Liver (tissue), 9 donors: ENCODE measurements around the gene SH2B3. TPM values are rescaled to one million over a fixed set of nuclear protein-coding genes. Genes with fewer than 3 reads are reported as not detected.

Experiments
- DNase-seq: peaks from one replicate; pipeline ENCODE4 v3.0.0-alpha.2; 2017; ENCODE audit warnings: low spot score
- H3K27ac ChIP-seq, 2 donors: one replicate each; pipeline ENCODE4 v1.7.0; 2013; ENCODE audit warnings: inconsistent platforms in 2 of 2, low read length in 2 of 2, control low read depth in 1 of 2, low read depth in 1 of 2, mild to moderate bottlenecking in 1 of 2
- H3K27me3 ChIP-seq, 4 donors: one replicate each; pipeline versions ENCODE4 v1.6.1 to v1.7.0; 2013; ENCODE audit warnings: low read length in 3 of 4, inconsistent platforms in 1 of 4, mild to moderate bottlenecking in 1 of 4, moderate library complexity in 1 of 4; ENCODE audit not compliant: control insufficient read depth in 4 of 4, insufficient read depth in 4 of 4
- H3K36me3 ChIP-seq, 4 donors: one replicate each; pipeline versions ENCODE4 v1.6.1 to v1.7.0; 2013; ENCODE audit warnings: low read length in 3 of 4, mild to moderate bottlenecking in 3 of 4, low read depth in 1 of 4, moderate library complexity in 1 of 4; ENCODE audit not compliant: control insufficient read depth in 4 of 4, insufficient read depth in 3 of 4
- H3K4me1 ChIP-seq, 4 donors: one replicate each; pipeline versions ENCODE4 v1.6.1 to v1.7.0; 2013; ENCODE audit warnings: low read length in 3 of 4, mild to moderate bottlenecking in 3 of 4, moderate library complexity in 1 of 4; ENCODE audit not compliant: control insufficient read depth in 4 of 4, insufficient read depth in 4 of 4
- H3K4me3 ChIP-seq, 3 donors: one replicate each; pipeline versions ENCODE4 v1.6.1 to v1.7.0; 2013; ENCODE audit warnings: low read length in 3 of 3, control low read depth in 1 of 3, low read depth in 1 of 3, mild to moderate bottlenecking in 1 of 3
- H3K9ac ChIP-seq, 2 donors: one replicate each; pipeline ENCODE4 v1.7.0; 2013; ENCODE audit warnings: low read length in 2 of 2, mild to moderate bottlenecking in 2 of 2, moderate library complexity in 2 of 2, control low read depth in 1 of 2, low read depth in 1 of 2
- H3K9me3 ChIP-seq, 4 donors: one replicate each; pipeline versions ENCODE4 v1.6.1 to v1.7.0; 2013; ENCODE audit warnings: low read length in 3 of 4; ENCODE audit not compliant: control insufficient read depth in 4 of 4
- FOXA2 ChIP-seq: IDR thresholded peaks from 2 replicates; pipeline ENCODE4 v1.6.1; 2016; ENCODE audit warnings: antibody characterized with exemption
- GABPA ChIP-seq, 2 donors: IDR thresholded peaks in 1 of 2; conservative IDR thresholded peaks in 1 of 2; 2 replicates each; pipeline ENCODE4 v1.6.1; 2016; ENCODE audit warnings: antibody characterized with exemption in 2 of 2, mild to moderate bottlenecking in 1 of 2, moderate library complexity in 1 of 2
- HNF4G ChIP-seq: IDR thresholded peaks from 2 replicates; pipeline ENCODE4 v1.6.1; 2016; ENCODE audit warnings: antibody characterized with exemption
- JUND ChIP-seq, 2 donors: IDR thresholded peaks; 2 replicates each; pipeline ENCODE4 v1.6.1; 2016; ENCODE audit warnings: antibody characterized with exemption in 2 of 2
- NR2F2 ChIP-seq: IDR thresholded peaks from 2 replicates; pipeline ENCODE4 v1.6.1; 2016; ENCODE audit warnings: antibody characterized with exemption
- RAD21 ChIP-seq, 2 donors: IDR thresholded peaks; 2 replicates each; pipeline ENCODE4 v1.6.1; 2016; ENCODE audit warnings: antibody characterized with exemption in 2 of 2, mild to moderate bottlenecking in 2 of 2
- TAF1 ChIP-seq: conservative IDR thresholded peaks from 2 replicates; pipeline ENCODE4 v1.6.1; 2016; ENCODE audit warnings: antibody characterized with exemption, mild to moderate bottlenecking
- YY1 ChIP-seq: IDR thresholded peaks from 2 replicates; pipeline ENCODE4 v1.6.1; 2016; ENCODE audit warnings: antibody characterized with exemption, mild to moderate bottlenecking
- WGBS: extraction: QIAGEN DNeasy Blood & Tissue Kit; methylation state at CpG from one replicate; pipeline ENCODE4 v1.1.7; 2013; 5-methylcytosine and 5-hydroxymethylcytosine counted together
- polyA plus RNA-seq, 2 donors: library from polyadenylated mRNA; stranded (reverse) in 1 of 2; unstranded in 1 of 2; fragments of 200-250 nt in 1 of 2; fragments of >200 nt in 1 of 2; fragmentation: Nextera tagmentation in 1 of 2; extraction: Ambion mirVana in 1 of 2; gene quantifications; one replicate each; pipeline versions ENCODE4 v1.2.1 to v1.2.3, GENCODE V29; 2013 to 2015
- total RNA-seq, 2 donors: library from RNA; depleted of rRNA; stranded (reverse); fragments of >200 nt; gene quantifications; one replicate each; pipeline ENCODE4 v1.2.3, GENCODE V29; 2014
- TF ChIP-seq, protein P1 (sequence below): IDR thresholded peaks from 2 replicates; pipeline ENCODE4 v1.6.1; 2016; ENCODE audit warnings: antibody characterized with exemption
- TF ChIP-seq, protein P2 (sequence below): IDR thresholded peaks from 2 replicates; pipeline ENCODE4 v1.6.1; 2016; ENCODE audit warnings: antibody characterized with exemption, mild to moderate bottlenecking
- donor health status: healthy.
- donor health status: healthy.
- donor health status: healthy.
- donor health status: healthy.
- donor health status: healthy.

The SH2B3 gene
- total and polyA plus RNA-seq, 4 donors = 4.4 to 18.7 (median 8.8) TPM

GRCh38 chr12:111446631-111447570 is 41.2 kb downstream of the SH2B3 start:
- TF ChIP-seq JUND (IDR thresholded peaks at IDR 0.05) (peak in 1 of 2 donors; percentile 1), HNF4G (no peak)
- no peaks in the 10 kb centered on the region for H3K27me3 ChIP-seq
- peaks cover 11 to 30% (median 25%) of the 10 kb centered on the region in 4 donors for H3K36me3 ChIP-seq
- peak overlapping the region; percentile 61 to 84 for H3K27ac ChIP-seq
- no peak overlapping the region for H3K4me3 ChIP-seq
- H3K9ac ChIP-seq = peak overlapping the region in 1 of 2 donors; percentile 3
- H3K9me3 ChIP-seq = no peaks in the 10 kb centered on the region
- peak; percentile 28 for DNase-seq
- peaks cover 14 to 32% (median 25%) of the 10 kb centered on the region in 4 donors for H3K4me1 ChIP-seq
- 87% methylated on average over 20 of the region's 20 CpGs for WGBS

DNA sequence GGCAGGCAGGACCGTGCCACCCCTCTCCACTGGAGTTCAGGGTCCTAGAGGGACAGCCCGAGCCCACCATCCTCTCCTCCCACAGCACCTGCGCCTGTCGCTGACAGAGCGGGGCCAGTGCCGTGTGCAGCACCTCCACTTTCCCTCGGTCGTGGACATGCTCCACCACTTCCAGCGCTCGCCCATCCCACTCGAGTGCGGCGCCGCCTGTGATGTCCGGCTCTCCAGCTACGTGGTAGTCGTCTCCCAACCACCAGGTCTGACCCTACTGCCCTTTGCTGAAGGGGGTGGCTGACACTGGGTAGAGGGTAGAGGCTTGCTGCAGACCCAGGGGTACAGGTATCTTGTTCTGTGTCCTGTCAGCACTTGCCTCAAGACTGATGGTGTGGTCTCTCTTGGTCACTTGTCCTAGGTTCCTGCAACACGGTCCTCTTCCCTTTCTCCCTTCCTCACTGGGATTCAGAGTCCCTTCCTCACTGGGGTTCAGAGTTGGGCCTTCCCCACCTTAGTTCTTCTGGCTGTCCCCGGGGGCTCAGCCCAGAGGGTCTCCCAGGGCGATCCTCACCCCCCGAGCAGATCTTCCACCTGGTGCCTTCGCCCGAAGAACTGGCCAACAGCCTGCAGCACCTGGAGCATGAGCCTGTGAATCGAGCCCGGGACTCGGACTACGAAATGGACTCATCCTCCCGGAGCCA is 42.0 kb downstream of the SH2B3 start:
- peaks cover 11 to 33% (median 26%) of the 10 kb centered on the region in 4 donors for H3K36me3 ChIP-seq
- H3K9ac ChIP-seq = no peak overlapping the region
- peak overlapping the region in 1 of 2 donors; percentile 27 for H3K27ac ChIP-seq
- TF ChIP-seq TAF1 (no peak), FOXA2 (no peak), RAD21 (IDR thresholded peaks at IDR 0.05) (no peak), YY1 (no peak), NR2F2 (no peak)
- peak; percentile 31 for DNase-seq
- H3K4me3 ChIP-seq = no peak overlapping the region
- peaks cover 14 to 32% (median 25%) of the 10 kb centered on the region in 4 donors for H3K4me1 ChIP-seq
- H3K27me3 ChIP-seq = no peaks in the 10 kb centered on the region
- H3K9me3 ChIP-seq = no peaks in the 10 kb centered on the region
- WGBS = 91% methylated on average over 28 of the region's 28 CpGs

DNA sequence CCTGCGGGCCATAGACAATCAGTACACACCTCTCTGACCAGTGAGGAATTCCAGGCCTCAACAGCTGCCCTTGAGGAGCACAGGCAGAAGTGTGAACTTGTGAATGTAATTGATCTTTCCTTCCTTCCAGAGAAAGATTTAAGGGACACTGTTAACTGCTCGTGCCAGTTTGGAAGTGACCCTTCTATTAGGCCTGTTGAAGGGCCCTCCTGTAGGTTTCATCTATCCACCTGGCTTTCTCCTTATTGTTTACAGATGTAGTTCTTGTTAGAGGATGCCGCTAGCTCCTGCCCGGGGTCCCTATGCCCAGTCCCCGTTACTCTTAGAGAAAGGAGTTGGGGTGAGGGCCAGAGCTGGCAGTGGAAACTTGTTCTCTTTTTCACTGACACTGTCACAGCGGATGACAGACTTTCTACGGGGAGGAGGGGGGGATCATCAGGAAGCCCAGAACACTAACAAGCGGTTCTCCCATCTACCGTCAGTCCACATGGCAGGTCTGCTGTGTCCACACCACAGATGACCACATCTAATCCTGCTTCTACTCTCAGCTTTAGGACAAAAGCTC is 42.6 kb downstream of the SH2B3 start:
- WGBS = 84% methylated on average over 9 of the region's 9 CpGs
- peaks cover 12 to 37% (median 29%) of the 10 kb centered on the region in 4 donors for H3K36me3 ChIP-seq
- peak; percentile 23 for DNase-seq
- no peaks in the 10 kb centered on the region for H3K9me3 ChIP-seq
- no peaks in the 10 kb centered on the region for H3K27me3 ChIP-seq
- no peak overlapping the region for H3K4me3 ChIP-seq
- TF ChIP-seq, protein P1, sequence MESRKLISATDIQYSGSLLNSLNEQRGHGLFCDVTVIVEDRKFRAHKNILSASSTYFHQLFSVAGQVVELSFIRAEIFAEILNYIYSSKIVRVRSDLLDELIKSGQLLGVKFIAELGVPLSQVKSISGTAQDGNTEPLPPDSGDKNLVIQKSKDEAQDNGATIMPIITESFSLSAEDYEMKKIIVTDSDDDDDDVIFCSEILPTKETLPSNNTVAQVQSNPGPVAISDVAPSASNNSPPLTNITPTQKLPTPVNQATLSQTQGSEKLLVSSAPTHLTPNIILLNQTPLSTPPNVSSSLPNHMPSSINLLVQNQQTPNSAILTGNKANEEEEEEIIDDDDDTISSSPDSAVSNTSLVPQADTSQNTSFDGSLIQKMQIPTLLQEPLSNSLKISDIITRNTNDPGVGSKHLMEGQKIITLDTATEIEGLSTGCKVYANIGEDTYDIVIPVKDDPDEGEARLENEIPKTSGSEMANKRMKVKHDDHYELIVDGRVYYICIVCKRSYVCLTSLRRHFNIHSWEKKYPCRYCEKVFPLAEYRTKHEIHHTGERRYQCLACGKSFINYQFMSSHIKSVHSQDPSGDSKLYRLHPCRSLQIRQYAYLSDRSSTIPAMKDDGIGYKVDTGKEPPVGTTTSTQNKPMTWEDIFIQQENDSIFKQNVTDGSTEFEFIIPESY = no peak
- TF ChIP-seq, protein P2, sequence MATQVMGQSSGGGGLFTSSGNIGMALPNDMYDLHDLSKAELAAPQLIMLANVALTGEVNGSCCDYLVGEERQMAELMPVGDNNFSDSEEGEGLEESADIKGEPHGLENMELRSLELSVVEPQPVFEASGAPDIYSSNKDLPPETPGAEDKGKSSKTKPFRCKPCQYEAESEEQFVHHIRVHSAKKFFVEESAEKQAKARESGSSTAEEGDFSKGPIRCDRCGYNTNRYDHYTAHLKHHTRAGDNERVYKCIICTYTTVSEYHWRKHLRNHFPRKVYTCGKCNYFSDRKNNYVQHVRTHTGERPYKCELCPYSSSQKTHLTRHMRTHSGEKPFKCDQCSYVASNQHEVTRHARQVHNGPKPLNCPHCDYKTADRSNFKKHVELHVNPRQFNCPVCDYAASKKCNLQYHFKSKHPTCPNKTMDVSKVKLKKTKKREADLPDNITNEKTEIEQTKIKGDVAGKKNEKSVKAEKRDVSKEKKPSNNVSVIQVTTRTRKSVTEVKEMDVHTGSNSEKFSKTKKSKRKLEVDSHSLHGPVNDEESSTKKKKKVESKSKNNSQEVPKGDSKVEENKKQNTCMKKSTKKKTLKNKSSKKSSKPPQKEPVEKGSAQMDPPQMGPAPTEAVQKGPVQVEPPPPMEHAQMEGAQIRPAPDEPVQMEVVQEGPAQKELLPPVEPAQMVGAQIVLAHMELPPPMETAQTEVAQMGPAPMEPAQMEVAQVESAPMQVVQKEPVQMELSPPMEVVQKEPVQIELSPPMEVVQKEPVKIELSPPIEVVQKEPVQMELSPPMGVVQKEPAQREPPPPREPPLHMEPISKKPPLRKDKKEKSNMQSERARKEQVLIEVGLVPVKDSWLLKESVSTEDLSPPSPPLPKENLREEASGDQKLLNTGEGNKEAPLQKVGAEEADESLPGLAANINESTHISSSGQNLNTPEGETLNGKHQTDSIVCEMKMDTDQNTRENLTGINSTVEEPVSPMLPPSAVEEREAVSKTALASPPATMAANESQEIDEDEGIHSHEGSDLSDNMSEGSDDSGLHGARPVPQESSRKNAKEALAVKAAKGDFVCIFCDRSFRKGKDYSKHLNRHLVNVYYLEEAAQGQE = no peak
- no peak for TF ChIP-seq GABPA (IDR thresholded peaks at IDR 0.05 in 1 of 2, conservative IDR thresholded peaks at IDR 0.05 in 1 of 2)
- H3K27ac ChIP-seq = peak overlapping the region; percentile 15 to 27
- peaks cover 14 to 32% (median 25%) of the 10 kb centered on the region in 4 donors for H3K4me1 ChIP-seq
- no peak overlapping the region for H3K9ac ChIP-seq
